ENCODE results near the gene OR4F29. TPM values are rescaled to one million over a fixed set of nuclear protein-coding genes. Genes with fewer than 3 reads are reported as not detected.
"Not testable (repeated sequence)": the region's sequence is repeated elsewhere in the genome, so short reads cannot be mapped to it uniquely, and the experiment has no call there.

OR4F29 gene, protein sequence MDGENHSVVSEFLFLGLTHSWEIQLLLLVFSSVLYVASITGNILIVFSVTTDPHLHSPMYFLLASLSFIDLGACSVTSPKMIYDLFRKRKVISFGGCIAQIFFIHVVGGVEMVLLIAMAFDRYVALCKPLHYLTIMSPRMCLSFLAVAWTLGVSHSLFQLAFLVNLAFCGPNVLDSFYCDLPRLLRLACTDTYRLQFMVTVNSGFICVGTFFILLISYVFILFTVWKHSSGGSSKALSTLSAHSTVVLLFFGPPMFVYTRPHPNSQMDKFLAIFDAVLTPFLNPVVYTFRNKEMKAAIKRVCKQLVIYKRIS
- total RNA-seq = not detected

- CTCF ChIA-PET, POLR2A ChIA-PET: not testable (repeated sequence)
Measured at GRCh38 chr1:451578-451977, at the start of gene OR4F29. OR4F29 (minus strand) TSS chr1:451678; CDS start chr1:451678, 0 bp downstream.

Other genes starting within 250 kb of the OR4F29 start
- not detected for gene OR4F16, start 235.0 kb upstream of the OR4F29 start, total RNA-seq

All from activated CD8-positive, alpha-beta memory T cell treated with anti-CD3 and anti-CD28 coated beads for 36 hours (primary cell).